GM23338 (cell line): Measurements from ENCODE around the gene SLC22A9. TPM values are rescaled to one million over a fixed set of nuclear protein-coding genes. Genes with fewer than 3 reads are reported as not detected.

Experiments
- ATAC-seq: fragments of 200-7000 bp; cut with Tn5 transposase; 3 replicates; pipeline ENCODE4 v1.9.1; 2020
- DNase-seq: peaks from one replicate; pipeline ENCODE4 v3.0.0-alpha.2; 2015; ENCODE audit warnings: low spot score
- H2AFZ ChIP-seq: fragments of 200-600 bp; sonication (generic); 2 replicates; pipeline ENCODE4 v1.8.0; 2016; ENCODE audit warnings: antibody characterized with exemption, mild to moderate bottlenecking, moderate library complexity
- H3F3A ChIP-seq: fragments of 200-600 bp; sonication (generic); replicated peaks from 2 replicates; pipeline ENCODE4 v1.8.0; 2017; ENCODE audit warnings: antibody characterized with exemption, mixed run types, low read depth
- H3K27ac ChIP-seq: fragments of 200-600 bp; sonication (generic); 2 replicates; pipeline ENCODE4 v1.6.1; 2016; ENCODE audit warnings: low read depth
- H3K27me3 ChIP-seq: fragments of 200-600 bp; sonication (generic); 2 replicates; pipeline ENCODE4 v1.8.0; 2016; ENCODE audit warnings: mild to moderate bottlenecking, mixed run types, moderate library complexity; ENCODE audit not compliant: insufficient read depth
- H3K36me3 ChIP-seq: fragments of 200-600 bp; sonication (generic); 2 replicates; pipeline ENCODE4 v1.8.0; 2016; ENCODE audit warnings: mild to moderate bottlenecking; ENCODE audit not compliant: insufficient read depth
- H3K4me1 ChIP-seq: fragments of 200-600 bp; sonication (generic); 2 replicates; pipeline ENCODE4 v1.8.0; 2016; ENCODE audit warnings: mild to moderate bottlenecking, moderate library complexity; ENCODE audit not compliant: insufficient read depth
- H3K4me2 ChIP-seq: fragments of 200-600 bp; sonication (generic); 2 replicates; pipeline ENCODE4 v1.7.1; 2017; ENCODE audit warnings: mixed run types
- H3K4me3 ChIP-seq: fragments of 200-600 bp; sonication (generic); 2 replicates; pipeline ENCODE4 v1.6.1; 2016; ENCODE audit warnings: mixed run types
- H3K79me2 ChIP-seq: fragments of 200-600 bp; sonication (generic); replicated peaks from 2 replicates; pipeline ENCODE4 v1.8.0; 2017; ENCODE audit warnings: mild to moderate bottlenecking; ENCODE audit not compliant: insufficient read depth
- H3K9me2 ChIP-seq: fragments of 200-600 bp; sonication (generic); 2 replicates; pipeline ENCODE4 v1.8.0; 2017; ENCODE audit not compliant: insufficient read depth
- H4K20me1 ChIP-seq: fragments of 200-600 bp; sonication (generic); replicated peaks from 2 replicates; pipeline ENCODE4 v1.8.0; 2017; ENCODE audit warnings: mild to moderate bottlenecking; ENCODE audit not compliant: insufficient read depth
- H3K27ac Mint-ChIP-seq: 2 replicates; pipeline ENCODE4 v1.8.0; 2020; ENCODE audit warnings: inconsistent platforms, mild to moderate bottlenecking, moderate library complexity, mixed read lengths
- H3K27me3 Mint-ChIP-seq: 3 replicates; pipeline ENCODE4 v1.8.0; 2022; ENCODE audit warnings: low read depth, mild to moderate bottlenecking, moderate library complexity, mixed read lengths, inconsistent platforms; ENCODE audit not compliant: insufficient read depth, poor library complexity
- H3K36me3 Mint-ChIP-seq: 3 replicates; pipeline ENCODE4 v1.8.0; 2021; ENCODE audit warnings: low read depth, mild to moderate bottlenecking, inconsistent platforms, moderate library complexity, mixed read lengths
- H3K4me1 Mint-ChIP-seq: 3 replicates; pipeline ENCODE4 v1.8.0; 2020; ENCODE audit warnings: mild to moderate bottlenecking, inconsistent platforms, mixed read lengths
- H3K4me3 Mint-ChIP-seq: 3 replicates; pipeline ENCODE4 v1.8.0; 2021; ENCODE audit warnings: moderate library complexity, mild to moderate bottlenecking, inconsistent platforms, mixed read lengths
- H3K9me3 Mint-ChIP-seq: 3 replicates; pipeline ENCODE4 v1.8.0; 2020; ENCODE audit warnings: moderate library complexity, mild to moderate bottlenecking, inconsistent platforms, mixed read lengths
- CREB1 ChIP-seq: fragments of 250-450 bp; sonication (Bioruptor Pico); IDR thresholded peaks from 2 replicates; pipeline ENCODE4 v1.5.0; 2020; ENCODE audit warnings: low read depth, mild to moderate bottlenecking, moderate library complexity
- EZH2 ChIP-seq: fragments of 200-600 bp; sonication (generic); IDR thresholded peaks from one replicate; pipeline ENCODE4 v1.8.0; 2017; ENCODE audit warnings: antibody characterized with exemption, mild to moderate bottlenecking, low read depth; ENCODE audit not compliant: unreplicated experiment
- EZH2phosphoT487 ChIP-seq: fragments of 200-600 bp; sonication (generic); IDR thresholded peaks from one replicate; pipeline ENCODE4 v1.8.1; 2018; ENCODE audit warnings: antibody characterized with exemption; ENCODE audit not compliant: unreplicated experiment
- JUNB ChIP-seq: IDR thresholded peaks from one replicate; pipeline ENCODE4 v1.6.1; 2016; ENCODE audit warnings: antibody characterized with exemption; ENCODE audit not compliant: unreplicated experiment
- NANOG ChIP-seq: IDR thresholded peaks from 2 replicates; pipeline ENCODE4 v1.6.1; 2016; ENCODE audit warnings: antibody characterized with exemption, borderline replicate concordance
- POLR2AphosphoS5 ChIP-seq: IDR thresholded peaks from 2 replicates; pipeline ENCODE4 v1.6.1; 2016; ENCODE audit warnings: antibody characterized with exemption, low read depth
- STAT1 ChIP-seq: IDR thresholded peaks from one replicate; pipeline ENCODE4 v1.6.1; 2016; ENCODE audit warnings: antibody characterized with exemption; ENCODE audit not compliant: unreplicated experiment
- ZNF114 ChIP-seq: fragments of 250-450 bp; sonication (Bioruptor Pico); IDR thresholded peaks from 2 replicates; pipeline ENCODE4 v1.5.0; 2020; ENCODE audit warnings: mild to moderate bottlenecking, moderate library complexity
- ZNF331 ChIP-seq: fragments of 250-450 bp; sonication (Bioruptor Pico); IDR thresholded peaks from 2 replicates; pipeline ENCODE4 v1.5.0; 2020; ENCODE audit warnings: low read depth, mild to moderate bottlenecking, moderate library complexity
- polyA plus RNA-seq: library from polyadenylated mRNA; unstranded; fragments of >200 nt; fragmentation: Nextera tagmentation; extraction: Ambion mirVana; gene quantifications from 2 replicates; pipeline ENCODE4 v1.2.1, GENCODE V29; 2016
- total RNA-seq: library from RNA; depleted of rRNA; stranded (reverse); fragments of >200 nt; shearing (Covaris generic); gene quantifications from 2 replicates; pipeline ENCODE4 v1.2.3, GENCODE V29; 2014
- TF ChIP-seq, protein P1 (sequence below): fragments of 250-450 bp; sonication (Bioruptor Pico); IDR thresholded peaks from 2 replicates; pipeline ENCODE4 v1.5.0; 2020; ENCODE audit warnings: mild to moderate bottlenecking, moderate library complexity
- TF ChIP-seq, protein P2 (sequence below), 2 experiments: fragments of 200-600 bp in 1 of 2; sonication (generic) in 1 of 2; conservative IDR thresholded peaks; 2 replicates each; pipeline versions ENCODE4 v1.5.1 to v1.6.1; 2016 to 2017; ENCODE audit warnings: antibody characterized with exemption in 2 of 2, low read depth in 2 of 2, mild to moderate bottlenecking in 2 of 2, moderate library complexity in 1 of 2
- TF ChIP-seq, protein P3 (sequence below): IDR thresholded peaks from one replicate; pipeline ENCODE4 v1.6.1; 2018; ENCODE audit warnings: antibody characterized with exemption; ENCODE audit not compliant: unreplicated experiment
- TF ChIP-seq, protein P4 (sequence below): IDR thresholded peaks from 2 replicates; pipeline ENCODE4 v1.6.1; 2016; ENCODE audit warnings: antibody characterized with exemption

The SLC22A9 gene
- total and polyA plus RNA-seq, 2 experiments from 2014 or later, result not detected

DNA sequence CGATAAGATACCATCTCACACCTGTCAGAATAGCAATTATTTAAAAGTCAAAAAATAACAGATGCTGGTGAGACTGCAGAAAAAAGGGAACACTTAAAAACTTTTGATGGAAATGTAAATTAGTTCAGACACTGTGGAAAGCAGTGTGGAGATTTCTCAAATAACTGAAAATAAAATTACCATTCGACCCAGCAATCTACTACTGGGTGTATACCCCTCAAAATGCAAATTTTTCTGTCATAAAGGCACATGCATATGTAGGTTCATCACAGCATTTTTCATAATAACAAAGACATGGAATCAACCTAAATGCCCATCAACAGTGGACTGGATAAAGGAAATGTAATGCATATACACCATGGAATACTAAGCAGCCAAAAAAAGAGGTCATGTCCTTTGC, 10.5 kb downstream of the SLC22A9 start:
- Mint-ChIP-seq H3K36me3 (no peaks in the 10 kb centered on the region), H3K4me3 (no peak overlapping the region), H3K9me3 (no peaks in the 10 kb centered on the region; the same call in 2 of the 3 replicates), H3K4me1 (no peaks in the 10 kb centered on the region), H3K27me3 (no peaks in the 10 kb centered on the region), H3K27ac (no peak overlapping the region)
- Histone ChIP-seq H3K4me3 (no peak overlapping the region), H3K36me3 (no peaks in the 10 kb centered on the region), H3K9me2 (no peaks in the 10 kb centered on the region), H4K20me1 (no peaks in the 10 kb centered on the region), H3F3A (no peaks in the 10 kb centered on the region), H3K27ac (no peak overlapping the region), H3K4me2 (no peak overlapping the region), H3K27me3 (no peaks in the 10 kb centered on the region), H3K79me2 (no peaks in the 10 kb centered on the region), H3K4me1 (no peaks in the 10 kb centered on the region), H2AFZ (no peak overlapping the region)
- TF ChIP-seq STAT1 (no peak), ZNF114 (CRISPR knock-in tag) (no peak), CREB1 (CRISPR knock-in tag) (no peak), JUNB (no peak), EZH2 (no peak), EZH2phosphoT487 (no peak), POLR2AphosphoS5 (no peak), NANOG (no peak), ZNF331 (no peak)
- TF ChIP-seq, protein P1, sequence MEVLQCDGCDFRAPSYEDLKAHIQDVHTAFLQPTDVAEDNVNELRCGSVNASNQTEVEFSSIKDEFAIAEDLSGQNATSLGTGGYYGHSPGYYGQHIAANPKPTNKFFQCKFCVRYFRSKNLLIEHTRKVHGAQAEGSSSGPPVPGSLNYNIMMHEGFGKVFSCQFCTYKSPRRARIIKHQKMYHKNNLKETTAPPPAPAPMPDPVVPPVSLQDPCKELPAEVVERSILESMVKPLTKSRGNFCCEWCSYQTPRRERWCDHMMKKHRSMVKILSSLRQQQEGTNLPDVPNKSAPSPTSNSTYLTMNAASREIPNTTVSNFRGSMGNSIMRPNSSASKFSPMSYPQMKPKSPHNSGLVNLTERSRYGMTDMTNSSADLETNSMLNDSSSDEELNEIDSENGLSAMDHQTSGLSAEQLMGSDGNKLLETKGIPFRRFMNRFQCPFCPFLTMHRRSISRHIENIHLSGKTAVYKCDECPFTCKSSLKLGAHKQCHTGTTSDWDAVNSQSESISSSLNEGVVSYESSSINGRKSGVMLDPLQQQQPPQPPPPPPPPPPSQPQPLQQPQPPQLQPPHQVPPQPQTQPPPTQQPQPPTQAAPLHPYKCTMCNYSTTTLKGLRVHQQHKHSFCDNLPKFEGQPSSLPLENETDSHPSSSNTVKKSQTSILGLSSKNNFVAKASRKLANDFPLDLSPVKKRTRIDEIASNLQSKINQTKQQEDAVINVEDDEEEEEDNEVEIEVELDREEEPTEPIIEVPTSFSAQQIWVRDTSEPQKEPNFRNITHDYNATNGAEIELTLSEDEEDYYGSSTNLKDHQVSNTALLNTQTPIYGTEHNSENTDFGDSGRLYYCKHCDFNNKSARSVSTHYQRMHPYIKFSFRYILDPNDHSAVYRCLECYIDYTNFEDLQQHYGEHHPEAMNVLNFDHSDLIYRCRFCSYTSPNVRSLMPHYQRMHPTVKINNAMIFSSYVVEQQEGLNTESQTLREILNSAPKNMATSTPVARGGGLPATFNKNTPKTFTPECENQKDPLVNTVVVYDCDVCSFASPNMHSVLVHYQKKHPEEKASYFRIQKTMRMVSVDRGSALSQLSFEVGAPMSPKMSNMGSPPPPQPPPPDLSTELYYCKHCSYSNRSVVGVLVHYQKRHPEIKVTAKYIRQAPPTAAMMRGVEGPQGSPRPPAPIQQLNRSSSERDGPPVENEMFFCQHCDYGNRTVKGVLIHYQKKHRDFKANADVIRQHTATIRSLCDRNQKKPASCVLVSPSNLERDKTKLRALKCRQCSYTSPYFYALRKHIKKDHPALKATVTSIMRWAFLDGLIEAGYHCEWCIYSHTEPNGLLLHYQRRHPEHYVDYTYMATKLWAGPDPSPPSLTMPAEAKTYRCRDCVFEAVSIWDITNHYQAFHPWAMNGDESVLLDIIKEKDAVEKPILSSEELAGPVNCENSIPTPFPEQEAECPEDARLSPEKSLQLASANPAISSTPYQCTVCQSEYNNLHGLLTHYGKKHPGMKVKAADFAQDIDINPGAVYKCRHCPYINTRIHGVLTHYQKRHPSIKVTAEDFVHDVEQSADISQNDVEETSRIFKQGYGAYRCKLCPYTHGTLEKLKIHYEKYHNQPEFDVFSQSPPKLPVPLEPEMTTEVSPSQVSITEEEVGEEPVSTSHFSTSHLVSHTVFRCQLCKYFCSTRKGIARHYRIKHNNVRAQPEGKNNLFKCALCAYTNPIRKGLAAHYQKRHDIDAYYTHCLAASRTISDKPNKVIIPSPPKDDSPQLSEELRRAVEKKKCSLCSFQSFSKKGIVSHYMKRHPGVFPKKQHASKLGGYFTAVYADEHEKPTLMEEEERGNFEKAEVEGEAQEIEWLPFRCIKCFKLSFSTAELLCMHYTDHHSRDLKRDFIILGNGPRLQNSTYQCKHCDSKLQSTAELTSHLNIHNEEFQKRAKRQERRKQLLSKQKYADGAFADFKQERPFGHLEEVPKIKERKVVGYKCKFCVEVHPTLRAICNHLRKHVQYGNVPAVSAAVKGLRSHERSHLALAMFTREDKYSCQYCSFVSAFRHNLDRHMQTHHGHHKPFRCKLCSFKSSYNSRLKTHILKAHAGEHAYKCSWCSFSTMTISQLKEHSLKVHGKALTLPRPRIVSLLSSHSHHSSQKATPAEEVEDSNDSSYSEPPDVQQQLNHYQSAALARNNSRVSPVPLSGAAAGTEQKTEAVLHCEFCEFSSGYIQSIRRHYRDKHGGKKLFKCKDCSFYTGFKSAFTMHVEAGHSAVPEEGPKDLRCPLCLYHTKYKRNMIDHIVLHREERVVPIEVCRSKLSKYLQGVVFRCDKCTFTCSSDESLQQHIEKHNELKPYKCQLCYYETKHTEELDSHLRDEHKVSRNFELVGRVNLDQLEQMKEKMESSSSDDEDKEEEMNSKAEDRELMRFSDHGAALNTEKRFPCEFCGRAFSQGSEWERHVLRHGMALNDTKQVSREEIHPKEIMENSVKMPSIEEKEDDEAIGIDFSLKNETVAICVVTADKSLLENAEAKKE (CRISPR knock-in tag), result no peak
- TF ChIP-seq, protein P2, sequence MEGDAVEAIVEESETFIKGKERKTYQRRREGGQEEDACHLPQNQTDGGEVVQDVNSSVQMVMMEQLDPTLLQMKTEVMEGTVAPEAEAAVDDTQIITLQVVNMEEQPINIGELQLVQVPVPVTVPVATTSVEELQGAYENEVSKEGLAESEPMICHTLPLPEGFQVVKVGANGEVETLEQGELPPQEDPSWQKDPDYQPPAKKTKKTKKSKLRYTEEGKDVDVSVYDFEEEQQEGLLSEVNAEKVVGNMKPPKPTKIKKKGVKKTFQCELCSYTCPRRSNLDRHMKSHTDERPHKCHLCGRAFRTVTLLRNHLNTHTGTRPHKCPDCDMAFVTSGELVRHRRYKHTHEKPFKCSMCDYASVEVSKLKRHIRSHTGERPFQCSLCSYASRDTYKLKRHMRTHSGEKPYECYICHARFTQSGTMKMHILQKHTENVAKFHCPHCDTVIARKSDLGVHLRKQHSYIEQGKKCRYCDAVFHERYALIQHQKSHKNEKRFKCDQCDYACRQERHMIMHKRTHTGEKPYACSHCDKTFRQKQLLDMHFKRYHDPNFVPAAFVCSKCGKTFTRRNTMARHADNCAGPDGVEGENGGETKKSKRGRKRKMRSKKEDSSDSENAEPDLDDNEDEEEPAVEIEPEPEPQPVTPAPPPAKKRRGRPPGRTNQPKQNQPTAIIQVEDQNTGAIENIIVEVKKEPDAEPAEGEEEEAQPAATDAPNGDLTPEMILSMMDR (conservative IDR thresholded peaks at IDR 0.05; ENCODE audit: low read depth in 2 of 2), result no peak
- TF ChIP-seq, protein P3, sequence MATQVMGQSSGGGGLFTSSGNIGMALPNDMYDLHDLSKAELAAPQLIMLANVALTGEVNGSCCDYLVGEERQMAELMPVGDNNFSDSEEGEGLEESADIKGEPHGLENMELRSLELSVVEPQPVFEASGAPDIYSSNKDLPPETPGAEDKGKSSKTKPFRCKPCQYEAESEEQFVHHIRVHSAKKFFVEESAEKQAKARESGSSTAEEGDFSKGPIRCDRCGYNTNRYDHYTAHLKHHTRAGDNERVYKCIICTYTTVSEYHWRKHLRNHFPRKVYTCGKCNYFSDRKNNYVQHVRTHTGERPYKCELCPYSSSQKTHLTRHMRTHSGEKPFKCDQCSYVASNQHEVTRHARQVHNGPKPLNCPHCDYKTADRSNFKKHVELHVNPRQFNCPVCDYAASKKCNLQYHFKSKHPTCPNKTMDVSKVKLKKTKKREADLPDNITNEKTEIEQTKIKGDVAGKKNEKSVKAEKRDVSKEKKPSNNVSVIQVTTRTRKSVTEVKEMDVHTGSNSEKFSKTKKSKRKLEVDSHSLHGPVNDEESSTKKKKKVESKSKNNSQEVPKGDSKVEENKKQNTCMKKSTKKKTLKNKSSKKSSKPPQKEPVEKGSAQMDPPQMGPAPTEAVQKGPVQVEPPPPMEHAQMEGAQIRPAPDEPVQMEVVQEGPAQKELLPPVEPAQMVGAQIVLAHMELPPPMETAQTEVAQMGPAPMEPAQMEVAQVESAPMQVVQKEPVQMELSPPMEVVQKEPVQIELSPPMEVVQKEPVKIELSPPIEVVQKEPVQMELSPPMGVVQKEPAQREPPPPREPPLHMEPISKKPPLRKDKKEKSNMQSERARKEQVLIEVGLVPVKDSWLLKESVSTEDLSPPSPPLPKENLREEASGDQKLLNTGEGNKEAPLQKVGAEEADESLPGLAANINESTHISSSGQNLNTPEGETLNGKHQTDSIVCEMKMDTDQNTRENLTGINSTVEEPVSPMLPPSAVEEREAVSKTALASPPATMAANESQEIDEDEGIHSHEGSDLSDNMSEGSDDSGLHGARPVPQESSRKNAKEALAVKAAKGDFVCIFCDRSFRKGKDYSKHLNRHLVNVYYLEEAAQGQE, result no peak
- TF ChIP-seq, protein P4, sequence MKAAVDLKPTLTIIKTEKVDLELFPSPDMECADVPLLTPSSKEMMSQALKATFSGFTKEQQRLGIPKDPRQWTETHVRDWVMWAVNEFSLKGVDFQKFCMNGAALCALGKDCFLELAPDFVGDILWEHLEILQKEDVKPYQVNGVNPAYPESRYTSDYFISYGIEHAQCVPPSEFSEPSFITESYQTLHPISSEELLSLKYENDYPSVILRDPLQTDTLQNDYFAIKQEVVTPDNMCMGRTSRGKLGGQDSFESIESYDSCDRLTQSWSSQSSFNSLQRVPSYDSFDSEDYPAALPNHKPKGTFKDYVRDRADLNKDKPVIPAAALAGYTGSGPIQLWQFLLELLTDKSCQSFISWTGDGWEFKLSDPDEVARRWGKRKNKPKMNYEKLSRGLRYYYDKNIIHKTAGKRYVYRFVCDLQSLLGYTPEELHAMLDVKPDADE, result no peak
- no peak for ATAC-seq
- no peak for DNase-seq
